NCI-H82 (cell line): ENCODE results near the gene SPRN.

Experiments
- DNase-seq: peaks from one replicate; lab custom pipeline; 2025; lab: John Stamatoyannopoulos, UW

The SPRN gene

GRCh38 chr10:133405844-133406527, 18.4 kb downstream of the SPRN start:
- DNase-seq, result no peak

GRCh38 chr10:133405272-133405671, 19.2 kb downstream of the SPRN start:
- no peak for DNase-seq

- DNase-seq, result no peak
These were observed 20.6 kb downstream of the SPRN start for GRCh38 chr10:133403784-133404183.

GRCh38 chr10:133403359-133403758, 21.1 kb downstream of the SPRN start:
- no peak for DNase-seq

- no peak for DNase-seq
These were observed 22.3 kb downstream of the SPRN start for GRCh38 chr10:133401981-133402725.

GRCh38 chr10:133401500-133401899, 22.9 kb downstream of the SPRN start:
- DNase-seq, result no peak

- DNase-seq, result no peak
These were observed 23.6 kb downstream of the SPRN start for GRCh38 chr10:133400624-133401424.

GRCh38 chr10:133399123-133399601, 25.3 kb downstream of the SPRN start:
- DNase-seq, result no peak

GRCh38 chr10:133397938-133398337, 26.5 kb downstream of the SPRN start:
- DNase-seq, result no peak

- no peak for DNase-seq
These were observed 28.3 kb downstream of the SPRN start for GRCh38 chr10:133396035-133396624.

- DNase-seq, result peak; percentile 28
These were observed 29.6 kb downstream of the SPRN start for GRCh38 chr10:133394801-133395221.

- peak; percentile 93 for DNase-seq
These were observed 30.3 kb downstream of the SPRN start, which contains the start of gene MTG1 for GRCh38 chr10:133394064-133394663. Gene MTG1, plus strand, starts transcription at chr10:133394157. Its CDS starts 64 bp downstream, at chr10:133394221.

GRCh38 chr10:133393401-133394063, 30.9 kb downstream of the SPRN start:
- no peak for DNase-seq

- no peak for DNase-seq
These were observed 32.5 kb downstream of the SPRN start for GRCh38 chr10:133391761-133392518.

- DNase-seq, result no peak
These were observed 33.2 kb downstream of the SPRN start for GRCh38 chr10:133391249-133391635.

- DNase-seq, result no peak
These were observed 33.7 kb downstream of the SPRN start for GRCh38 chr10:133390597-133391248.

GRCh38 chr10:133388973-133389818, 35.2 kb downstream of the SPRN start:
- DNase-seq, result no peak

GRCh38 chr10:133388236-133388972, 36.0 kb downstream of the SPRN start:
- peak; percentile 35 for DNase-seq
